Activated B cell treated with CpG ODN at 0.5 μM for 24 hours (primary cell): ENCODE results near the gene SREBF1. TPM values are rescaled to one million over a fixed set of nuclear protein-coding genes. Genes with fewer than 3 reads are reported as not detected.
A peak's percentile ranks its signal among the peaks of the same experiment; 100 is the strongest.

Source experiments
- ATAC-seq: fragments of 200-7000 bp; cut with Tn5 transposase; one replicate; pipeline ENCODE4 v1.10.0; 2021; ENCODE audit warnings: low read depth, mild to moderate bottlenecking, moderate library complexity
- CTCF ChIA-PET: fragments of 350-600 bp; sonication (Branson Sonifier 250); formaldehyde crosslinking; loops from one replicate; lab custom pipeline; 2021; ENCODE audit warnings: antibody characterized with exemption; lab: Charles Lee
- POLR2A ChIA-PET: fragments of 350-600 bp; sonication (Branson Sonifier 250); formaldehyde crosslinking; loops from one replicate; lab custom pipeline; 2021; ENCODE audit warnings: antibody characterized with exemption; lab: Charles Lee
- DNase-seq: peaks from one replicate; pipeline ENCODE4 v3.0.0; 2022
- H3K27ac Mint-ChIP-seq: one replicate; pipeline ENCODE4 v1.8.0; 2020; ENCODE audit warnings: mixed read lengths
- H3K27me3 Mint-ChIP-seq: one replicate; pipeline ENCODE4 v1.8.0; 2021; ENCODE audit warnings: mixed read lengths
- H3K36me3 Mint-ChIP-seq: one replicate; pipeline ENCODE4 v1.8.0; 2021; ENCODE audit warnings: low read depth, mixed read lengths
- H3K4me1 Mint-ChIP-seq: one replicate; pipeline ENCODE4 v1.8.0; 2021; ENCODE audit warnings: mixed read lengths
- H3K4me3 Mint-ChIP-seq: one replicate; pipeline ENCODE4 v1.8.0; 2020; ENCODE audit warnings: mild to moderate bottlenecking, mixed read lengths
- H3K9me3 Mint-ChIP-seq: one replicate; pipeline ENCODE4 v1.8.0; 2020; ENCODE audit warnings: mixed read lengths
- intact Hi-C: fragments of 100-400 bp; cut with micrococcal nuclease; formaldehyde crosslinking; loops from one replicate; pipeline ENCODE4 v1.15.1; 2024
- total RNA-seq: library from RNA; stranded (reverse); gene quantifications from 2 replicates; pipeline ENCODE4 v1.2.3, GENCODE V29; 2022
- TF ChIP-seq, protein P1 (sequence below): fragments of 200-600 bp; IDR thresholded peaks from one replicate; pipeline ENCODE4 v1.8.0; 2022; ENCODE audit warnings: antibody characterized with exemption, mild to moderate bottlenecking

The SREBF1 gene
- total RNA-seq, 1 donor from 2014 or later, result 19.7 TPM

DNA sequence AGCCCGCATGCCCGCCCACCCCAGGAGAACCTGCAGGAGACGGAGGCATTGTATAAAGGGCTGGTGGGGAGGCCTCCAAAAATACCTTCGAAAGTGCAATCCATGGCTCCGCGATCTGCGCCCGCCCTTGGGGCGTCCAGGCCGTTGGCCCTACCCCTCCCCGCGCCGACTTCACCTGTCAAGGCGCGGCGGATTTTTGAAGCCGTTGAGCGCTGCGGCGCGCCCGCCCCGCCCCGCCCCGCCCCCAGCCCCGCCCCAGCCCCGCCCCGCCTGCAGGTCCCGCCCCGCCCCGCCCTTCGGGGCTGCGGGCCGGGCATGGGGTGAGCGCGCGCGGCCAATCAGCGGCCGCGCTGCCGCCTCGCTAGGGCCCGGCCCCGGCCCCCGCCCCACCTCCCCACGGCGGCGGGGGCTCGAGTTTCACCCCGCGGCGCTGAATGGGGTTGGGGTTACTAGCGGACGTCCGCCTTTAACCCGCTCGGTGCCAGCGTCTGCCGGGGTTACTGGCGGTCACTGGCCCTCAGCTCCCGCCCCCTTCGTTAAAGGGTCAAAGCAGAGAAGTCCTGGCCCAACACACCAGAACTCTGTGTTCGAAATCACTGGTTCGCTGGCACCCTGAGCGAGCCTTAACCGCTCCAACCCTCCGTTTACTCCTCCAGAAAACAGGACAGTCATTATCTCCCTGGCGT, 13.2 kb downstream of the SREBF1 start:
- peak; percentile 71 for DNase-seq
- peaks cover 62% of the 10 kb centered on the region for H3K4me1 Mint-ChIP-seq
- no peaks in the 10 kb centered on the region for H3K27me3 Mint-ChIP-seq
- ChIA-PET POLR2A (interaction anchor here (1.2 to 6.1 kb wide), 2 partner anchors 11 to 141 kb away, joined by 3 to 48 read pairs; partner anchors contain the start of gene SREBF1), CTCF (no interaction called here)
- intact Hi-C loops, result loop anchor here (1.0 to 10.0 kb wide), 6 partner anchors 11 to 961 kb away; partner anchors contain the start of genes DRC3, MPRIP, TOM1L2 and TVP23B
- H3K4me3 Mint-ChIP-seq, result peak overlapping the region; percentile 78
- peaks cover 14% of the 10 kb centered on the region for H3K36me3 Mint-ChIP-seq
- peak overlapping the region; percentile 30 for H3K27ac Mint-ChIP-seq
- TF ChIP-seq, protein P1, sequence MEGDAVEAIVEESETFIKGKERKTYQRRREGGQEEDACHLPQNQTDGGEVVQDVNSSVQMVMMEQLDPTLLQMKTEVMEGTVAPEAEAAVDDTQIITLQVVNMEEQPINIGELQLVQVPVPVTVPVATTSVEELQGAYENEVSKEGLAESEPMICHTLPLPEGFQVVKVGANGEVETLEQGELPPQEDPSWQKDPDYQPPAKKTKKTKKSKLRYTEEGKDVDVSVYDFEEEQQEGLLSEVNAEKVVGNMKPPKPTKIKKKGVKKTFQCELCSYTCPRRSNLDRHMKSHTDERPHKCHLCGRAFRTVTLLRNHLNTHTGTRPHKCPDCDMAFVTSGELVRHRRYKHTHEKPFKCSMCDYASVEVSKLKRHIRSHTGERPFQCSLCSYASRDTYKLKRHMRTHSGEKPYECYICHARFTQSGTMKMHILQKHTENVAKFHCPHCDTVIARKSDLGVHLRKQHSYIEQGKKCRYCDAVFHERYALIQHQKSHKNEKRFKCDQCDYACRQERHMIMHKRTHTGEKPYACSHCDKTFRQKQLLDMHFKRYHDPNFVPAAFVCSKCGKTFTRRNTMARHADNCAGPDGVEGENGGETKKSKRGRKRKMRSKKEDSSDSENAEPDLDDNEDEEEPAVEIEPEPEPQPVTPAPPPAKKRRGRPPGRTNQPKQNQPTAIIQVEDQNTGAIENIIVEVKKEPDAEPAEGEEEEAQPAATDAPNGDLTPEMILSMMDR, result no peak
- H3K9me3 Mint-ChIP-seq, result no peaks in the 10 kb centered on the region
- peak; percentile 88 for ATAC-seq

DNA sequence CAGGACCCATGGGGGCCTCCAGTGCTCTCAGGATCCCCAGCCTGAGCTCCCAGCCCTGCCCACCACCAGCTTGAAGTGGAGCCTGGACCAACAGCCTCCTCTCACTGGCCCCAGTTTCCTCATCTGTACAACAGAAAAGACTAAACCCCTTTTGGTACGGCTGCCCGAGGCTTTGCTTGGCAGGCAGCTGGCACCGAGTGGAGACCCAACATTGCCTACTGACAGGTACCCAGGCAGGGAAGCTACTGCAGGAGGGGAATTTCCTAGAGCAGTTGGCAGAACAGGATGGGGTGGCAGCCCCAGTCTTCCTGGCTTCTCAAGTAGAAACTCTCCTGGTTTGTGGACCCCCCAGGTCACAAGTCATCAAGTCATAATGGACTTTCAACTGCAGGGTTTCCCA, 14.2 kb downstream of the SREBF1 start:
- DNase-seq, result no peak

DNA sequence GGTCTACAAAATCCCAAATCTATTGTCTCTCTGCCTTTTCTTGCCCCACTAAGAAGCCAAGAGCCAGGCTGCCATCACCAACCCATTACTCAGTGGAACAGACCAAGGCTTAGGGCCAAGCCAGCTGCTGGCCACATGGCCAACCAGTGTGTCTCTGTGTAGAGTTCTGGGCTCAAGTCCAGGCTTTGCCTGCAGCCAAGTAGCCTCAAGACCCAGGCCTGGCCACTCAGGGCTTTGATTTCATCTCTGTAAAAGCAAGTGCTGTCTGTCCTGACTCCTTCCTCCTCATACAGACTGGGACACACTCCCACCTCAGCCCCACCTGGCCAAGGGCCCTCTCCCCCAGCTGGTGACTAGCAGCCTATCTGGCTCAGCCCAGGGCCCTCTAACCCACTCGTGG, 14.6 kb downstream of the SREBF1 start:
- H3K4me3 Mint-ChIP-seq, result no peak overlapping the region
- POLR2A ChIA-PET, result interaction anchor here (1.2 to 6.1 kb wide), 2 partner anchors 13 to 140 kb away, joined by 4 to 48 read pairs; partner anchors contain the start of gene SREBF1
- no peaks in the 10 kb centered on the region for H3K27me3 Mint-ChIP-seq
- intact Hi-C loops, result loop anchor here (5.0 to 10.0 kb wide), 3 partner anchors 150 to 963 kb away; partner anchors contain the start of genes DRC3, MPRIP, TOM1L2 and TVP23B
- ATAC-seq, result no peak
- DNase-seq, result no peak
- no peak overlapping the region for H3K27ac Mint-ChIP-seq
- peaks cover 57% of the 10 kb centered on the region for H3K4me1 Mint-ChIP-seq
- TF ChIP-seq, protein P1, result no peak
- H3K9me3 Mint-ChIP-seq, result no peaks in the 10 kb centered on the region
- CTCF ChIA-PET, result interaction anchor here (0.7 kb wide), 1 partner anchor 8 kb away, joined by 3 read pairs; no protein-coding TSS in a partner anchor
- peaks cover 23% of the 10 kb centered on the region for H3K36me3 Mint-ChIP-seq

More for the DNA sequence above, 14.2 kb downstream of the SREBF1 start:
- Mint-ChIP-seq H3K4me1 (peaks cover 57% of the 10 kb centered on the region), H3K36me3 (peaks cover 21% of the 10 kb centered on the region), H3K4me3 (no peak overlapping the region), H3K27ac (no peak overlapping the region), H3K27me3 (no peaks in the 10 kb centered on the region), H3K9me3 (no peaks in the 10 kb centered on the region)
- ChIA-PET CTCF (no interaction called here), POLR2A (interaction anchor here (1.2 to 6.1 kb wide), 2 partner anchors 12 to 140 kb away, joined by 4 to 48 read pairs; partner anchors contain the start of gene SREBF1)
- ATAC-seq, result no peak
- TF ChIP-seq, protein P1, result no peak
- intact Hi-C loops, result loop anchor here (1.0 to 10.0 kb wide), 6 partner anchors 12 to 962 kb away; partner anchors contain the start of genes DRC3, MPRIP, TOM1L2 and TVP23B

DNA sequence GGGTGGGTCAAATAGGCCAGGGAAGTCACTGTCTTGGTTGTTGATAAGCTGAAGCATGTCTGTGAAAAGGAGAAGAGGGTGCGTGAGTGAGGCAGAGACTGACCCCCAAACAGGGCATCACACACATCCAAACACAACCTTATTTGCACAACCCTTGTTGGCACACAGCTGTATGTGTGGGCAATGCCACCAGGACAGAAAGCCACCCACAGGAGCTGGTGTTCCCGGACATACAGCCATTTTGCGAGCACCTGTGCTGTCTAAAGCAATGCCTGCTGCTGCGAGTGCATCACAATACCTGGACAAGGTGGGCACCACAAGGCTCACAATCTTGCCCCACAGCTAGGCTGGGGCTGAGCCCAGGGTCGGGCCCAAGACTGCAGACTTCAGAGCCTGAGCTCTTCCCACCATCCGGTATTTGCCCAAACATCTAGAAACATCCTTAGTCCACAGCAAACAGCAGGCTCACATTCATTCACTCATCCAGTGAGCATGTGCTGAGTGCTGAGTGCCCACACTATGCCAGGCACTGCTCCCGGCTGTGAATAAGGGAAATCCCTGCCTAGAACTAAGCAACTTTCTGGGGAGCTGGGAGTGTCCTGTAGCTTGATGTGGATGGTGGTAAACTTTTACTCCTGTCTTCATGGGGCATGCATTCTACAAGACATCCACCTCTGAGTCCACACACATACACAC, 16.2 kb downstream of the SREBF1 start:
- no peak for ATAC-seq
- CTCF ChIA-PET, result interaction anchor here (0.6 to 2.3 kb wide), 3 partner anchors 9 to 138 kb away, joined by 3 to 6 read pairs (median 3); no protein-coding TSS in a partner anchor
- H3K4me1 Mint-ChIP-seq, result peaks cover 44% of the 10 kb centered on the region
- no peak overlapping the region for H3K27ac Mint-ChIP-seq
- H3K4me3 Mint-ChIP-seq, result no peak overlapping the region
- POLR2A ChIA-PET, result interaction anchor here (1.0 to 2.0 kb wide), 4 partner anchors 13 to 138 kb away, joined by 4 to 10 read pairs (median 6); partner anchors contain the start of gene SREBF1
- TF ChIP-seq, protein P1, result no peak
- no peaks in the 10 kb centered on the region for H3K9me3 Mint-ChIP-seq
- DNase-seq, result no peak
- peaks cover 36% of the 10 kb centered on the region for H3K36me3 Mint-ChIP-seq
- intact Hi-C loops, result loop anchor here (5.0 to 10.0 kb wide), 3 partner anchors 152 to 964 kb away; partner anchors contain the start of genes DRC3, MPRIP, TOM1L2 and TVP23B
- H3K27me3 Mint-ChIP-seq, result no peaks in the 10 kb centered on the region
